ENCODE results near the gene PRDM12. TPM values are rescaled to one million over a fixed set of nuclear protein-coding genes. Genes with fewer than 3 reads are reported as not detected.

PRDM12 gene
- polyA plus RNA-seq, 1 experiment = not detected

- POLR2A ChIA-PET = no interaction called here
- Histone ChIP-seq H3K27me3 (ENCODE audit: control insufficient read depth, insufficient read depth, low read length) (peaks cover 94% of the 10 kb centered on the region), H3K9me3 (ENCODE audit: control insufficient read depth, insufficient read depth, low read length) (peaks cover 14% of the 10 kb centered on the region; the same call in 1 of the 2 replicates), H3K4me3 (ENCODE audit: low read depth, low read length) (no peak overlapping the region), H3K27ac (ENCODE audit: low read depth, low read length) (no peak overlapping the region)
- no peak for TF ChIP-seq CTCF (IDR thresholded peaks at IDR 0.05; ENCODE audit: low read depth, low read length)
- DNase-seq (ENCODE audit: low read depth, low spot score) = no peak
- CTCF ChIA-PET = no interaction called here
Measured at GRCh38 chr9:130661451-130662098, 2.8 kb upstream of the PRDM12 start.

- ChIA-PET CTCF (interaction anchor here (0.5 kb wide), 1 partner anchor 119 kb away, joined by 3 read pairs; no protein-coding TSS in a partner anchor), POLR2A (no interaction called here)
- peaks cover 94% of the 10 kb centered on the region for H3K27me3 ChIP-seq (ENCODE audit: control insufficient read depth, insufficient read depth, low read length)
- H3K9me3 ChIP-seq (ENCODE audit: control insufficient read depth, insufficient read depth, low read length) = peaks cover 14% of the 10 kb centered on the region; the same call in 1 of the 2 replicates
- no peak overlapping the region for H3K27ac ChIP-seq (ENCODE audit: low read depth, low read length)
- no peak for TF ChIP-seq CTCF (IDR thresholded peaks at IDR 0.05; ENCODE audit: low read depth, low read length)
- no peak overlapping the region for H3K4me3 ChIP-seq (ENCODE audit: low read depth, low read length)
- DNase-seq (ENCODE audit: low read depth, low spot score) = no peak
Measured at GRCh38 chr9:130662099-130662969, 2.1 kb upstream of the PRDM12 start.

- DNase-seq (ENCODE audit: low read depth, low spot score) = no peak
- H3K9me3 ChIP-seq (ENCODE audit: control insufficient read depth, insufficient read depth, low read length) = peaks cover 14% of the 10 kb centered on the region; the same call in 1 of the 2 replicates
Measured at GRCh38 chr9:130662970-130663257, 1.5 kb upstream of the PRDM12 start.

GRCh38 chr9:130663258-130663976 lies 977 bp upstream of the PRDM12 start:
- Histone ChIP-seq H3K9me3 (ENCODE audit: control insufficient read depth, insufficient read depth, low read length) (peaks cover 14% of the 10 kb centered on the region; the same call in 1 of the 2 replicates), H3K4me3 (ENCODE audit: low read depth, low read length) (no peak overlapping the region), H3K27me3 (ENCODE audit: control insufficient read depth, insufficient read depth, low read length) (peaks cover 96% of the 10 kb centered on the region), H3K27ac (ENCODE audit: low read depth, low read length) (no peak overlapping the region)
- ChIA-PET CTCF (no interaction called here), POLR2A (no interaction called here)
- no peak for TF ChIP-seq CTCF (IDR thresholded peaks at IDR 0.05; ENCODE audit: low read depth, low read length)
- no peak for DNase-seq (ENCODE audit: low read depth, low spot score)

More at GRCh38 chr9:130662970-130663257, 1.5 kb upstream of the PRDM12 start:
- Histone ChIP-seq H3K4me3 (ENCODE audit: low read depth, low read length) (no peak overlapping the region), H3K27me3 (ENCODE audit: control insufficient read depth, insufficient read depth, low read length) (peaks cover 96% of the 10 kb centered on the region), H3K27ac (ENCODE audit: low read depth, low read length) (no peak overlapping the region)
- CTCF ChIA-PET = no interaction called here
- TF ChIP-seq CTCF (IDR thresholded peaks at IDR 0.05; ENCODE audit: low read depth, low read length) = no peak
- POLR2A ChIA-PET = no interaction called here

- POLR2A ChIA-PET = no interaction called here
- no peak for TF ChIP-seq CTCF (IDR thresholded peaks at IDR 0.05; ENCODE audit: low read depth, low read length)
- Histone ChIP-seq H3K27me3 (ENCODE audit: control insufficient read depth, insufficient read depth, low read length) (peaks cover 96% of the 10 kb centered on the region), H3K9me3 (ENCODE audit: control insufficient read depth, insufficient read depth, low read length) (peaks cover 10% of the 10 kb centered on the region; the same call in 1 of the 2 replicates), H3K27ac (ENCODE audit: low read depth, low read length) (no peak overlapping the region), H3K4me3 (ENCODE audit: low read depth, low read length) (no peak overlapping the region)
- CTCF ChIA-PET = no interaction called here
- no peak for DNase-seq (ENCODE audit: low read depth, low spot score)
Measured at GRCh38 chr9:130663977-130664250, 480 bp upstream of the PRDM12 start.

Measured in AG04450 (cell line).